IMR-90 (cell line): ENCODE results near the gene UACA. TPM values are rescaled to one million over a fixed set of nuclear protein-coding genes. Genes with fewer than 3 reads are reported as not detected.

Source experiments
- ATAC-seq: fragments of 200-7000 bp; cut with Tn5 transposase; 2 replicates; pipeline ENCODE4 v1.9.1; 2020; ENCODE audit warnings: low read depth, mild to moderate bottlenecking, moderate library complexity
- BruUV-seq: library from RNA; stranded (reverse); fragments of 400-500 nt; replicated peaks from 2 replicates; lab custom pipeline; 2021; lab: Mats Ljungman, UMichigan
- CTCF ChIA-PET: fragments of 300-600 bp; formaldehyde crosslinking; extraction: SDS; loops from one replicate; lab custom pipeline; 2021; ENCODE audit warnings: antibody characterized with exemption; lab: Yijun Ruan, JAX
- POLR2A ChIA-PET: fragments of 300-600 bp; sonication (Branson Sonifier 250); formaldehyde crosslinking; loops from one replicate; lab custom pipeline; 2022; ENCODE audit warnings: antibody characterized with exemption; ENCODE audit not compliant: unreplicated experiment; lab: Charles Lee
- DNase-seq: peaks from one replicate; pipeline ENCODE4 v3.0.0; 2013
- H2AFZ ChIP-seq: replicated peaks from 2 replicates; pipeline ENCODE3; 2013; ENCODE audit warnings: low read length, mild to moderate bottlenecking; ENCODE audit not compliant: poor library complexity
- H2AK5ac ChIP-seq: 2 replicates; pipeline ENCODE4 v1.6.1; 2013; ENCODE audit warnings: low read depth, low read length, inconsistent platforms
- H2AK9ac ChIP-seq: replicated peaks from 2 replicates; pipeline ENCODE3; 2013; ENCODE audit warnings: mild to moderate bottlenecking, low read depth, low read length, moderate library complexity; ENCODE audit not compliant: poor library complexity
- H2BK120ac ChIP-seq: 2 replicates; pipeline ENCODE4 v1.6.1; 2013; ENCODE audit warnings: low read depth, low read length, inconsistent platforms
- H2BK15ac ChIP-seq: 3 replicates; pipeline ENCODE4 v1.6.1; 2013; ENCODE audit warnings: low read depth, low read length, inconsistent platforms
- H2BK20ac ChIP-seq: 2 replicates; pipeline ENCODE4 v1.6.1; 2013; ENCODE audit warnings: low read depth, mild to moderate bottlenecking, inconsistent platforms, low read length, moderate library complexity
- H2BK5ac ChIP-seq: 2 replicates; pipeline ENCODE4 v1.6.1; 2013; ENCODE audit warnings: mild to moderate bottlenecking, low read depth, low read length, inconsistent platforms; ENCODE audit not compliant: poor library complexity, severe bottlenecking
- H3K14ac ChIP-seq: replicated peaks from 2 replicates; pipeline ENCODE4 v1.6.1; 2013; ENCODE audit warnings: low read depth, low read length, inconsistent platforms
- H3K18ac ChIP-seq: 2 replicates; pipeline ENCODE4 v1.6.1; 2013; ENCODE audit warnings: low read depth, low read length, control low read depth
- H3K23ac ChIP-seq: 2 replicates; pipeline ENCODE4 v1.6.1; 2013; ENCODE audit warnings: low read depth, low read length, inconsistent platforms
- H3K27ac ChIP-seq: 2 replicates; pipeline ENCODE4 v1.5.1; 2013; ENCODE audit warnings: mild to moderate bottlenecking, control low read depth, low read length; ENCODE audit not compliant: insufficient read depth
- H3K27me3 ChIP-seq: 2 replicates; pipeline ENCODE4 v1.6.1; 2013; ENCODE audit warnings: low read length; ENCODE audit not compliant: control insufficient read depth, insufficient read depth
- H3K36me3 ChIP-seq: 2 replicates; pipeline ENCODE4 v1.6.1; 2013; ENCODE audit warnings: low read length, mixed read lengths; ENCODE audit not compliant: control insufficient read depth, insufficient read depth
- H3K4ac ChIP-seq: 2 replicates; pipeline ENCODE4 v1.6.1; 2013; ENCODE audit warnings: low read depth, low read length, inconsistent platforms
- H3K4me1 ChIP-seq: 2 replicates; pipeline ENCODE4 v1.6.1; 2013; ENCODE audit warnings: low read length, mixed read lengths; ENCODE audit not compliant: control insufficient read depth, insufficient read depth
- H3K4me2 ChIP-seq: 2 replicates; pipeline ENCODE4 v1.6.1; 2013; ENCODE audit warnings: low read depth, mild to moderate bottlenecking, control low read depth, low read length, moderate library complexity
- H3K4me3 ChIP-seq: 2 replicates; pipeline ENCODE4 v1.5.1; 2013; ENCODE audit warnings: low read depth, mild to moderate bottlenecking, control low read depth, low read length, moderate library complexity; ENCODE audit not compliant: insufficient read depth
- H3K56ac ChIP-seq: 2 replicates; pipeline ENCODE4 v1.6.1; 2013; ENCODE audit warnings: low read length, inconsistent platforms; ENCODE audit not compliant: insufficient read depth; ENCODE audit errors: extremely low read depth
- H3K79me1 ChIP-seq, 2 experiments: 2 replicates each; pipeline ENCODE4 v1.6.1; 2013; ENCODE audit warnings: low read length in 2 of 2, inconsistent platforms in 1 of 2, low read depth in 1 of 2
- H3K9ac ChIP-seq: 2 replicates; pipeline ENCODE4 v1.6.1; 2013; ENCODE audit warnings: low read depth, low read length, control low read depth
- H3K9me1 ChIP-seq: 2 replicates; pipeline ENCODE4 v1.6.1; 2013; ENCODE audit warnings: low read length, inconsistent platforms; ENCODE audit not compliant: insufficient read depth
- H3K9me3 ChIP-seq: 2 replicates; pipeline ENCODE4 v1.6.1; 2013; ENCODE audit warnings: low read length; ENCODE audit not compliant: control insufficient read depth, insufficient read depth
- H4K20me1 ChIP-seq: 2 replicates; pipeline ENCODE4 v1.6.1; 2013; ENCODE audit warnings: low read length, inconsistent platforms; ENCODE audit not compliant: insufficient read depth
- H4K5ac ChIP-seq: 2 replicates; pipeline ENCODE4 v1.6.1; 2013; ENCODE audit warnings: mild to moderate bottlenecking, low read depth, low read length, control low read depth
- H4K8ac ChIP-seq, 2 experiments: 2 replicates each; pipeline ENCODE4 v1.6.1; 2013; ENCODE audit warnings: low read depth in 2 of 2, low read length in 2 of 2, control low read depth in 1 of 2, inconsistent platforms in 1 of 2
- H4K91ac ChIP-seq: 2 replicates; pipeline ENCODE4 v1.6.1; 2013; ENCODE audit warnings: low read depth, low read length, inconsistent platforms; ENCODE audit not compliant: insufficient read depth
- MAZ ChIP-seq: IDR thresholded peaks from 2 replicates; pipeline ENCODE4 v1.6.1; 2012; ENCODE audit warnings: low read depth, mild to moderate bottlenecking, low read length, improper control_type of control experiment, moderate library complexity, borderline replicate concordance
- NFE2L2 ChIP-seq: fragments of 150-350 bp; IDR thresholded peaks from 2 replicates; pipeline ENCODE4 v1.6.1; 2016; ENCODE audit warnings: low read depth, mild to moderate bottlenecking, low read length
- RFX5 ChIP-seq: IDR thresholded peaks from 2 replicates; pipeline ENCODE4 v1.8.0; 2012; ENCODE audit warnings: low read depth, mild to moderate bottlenecking, low read length, moderate library complexity
- WGBS, 2 experiments: methylation state at CpG; one replicate each; pipeline versions ENCODE4 v1.1.5 to v1.1.7; 2013; ENCODE audit warnings: missing lambda C conversion rate in 2 of 2; ENCODE audit not compliant: insufficient read length in 1 of 2; ENCODE audit errors: extremely low coverage in 2 of 2; 5-methylcytosine and 5-hydroxymethylcytosine counted together
- dilution Hi-C: fragments of 300-500 bp; cut with HindIII; formaldehyde crosslinking; loops from one replicate; pipeline ENCODE4 v1.14.3; 2018; ENCODE audit warnings: low sequenced_read_pairs; ENCODE audit not compliant: unreplicated experiment
- in situ Hi-C: fragments of 300-500 bp; cut with MboI; formaldehyde crosslinking; loops from 3 replicates; pipeline ENCODE4 v1.14.3; 2019; ENCODE audit warnings: low sequenced_read_pairs, inconsistent platforms, mixed read lengths
- intact Hi-C: fragments of 100-400 bp; cut with micrococcal nuclease; formaldehyde crosslinking; loops from 2 replicates; pipeline ENCODE4 v1.10.0; 2022
- polyA plus RNA-seq, 3 experiments: library from polyadenylated mRNA; depleted of rRNA; stranded (reverse); fragments of >200 nt; gene quantifications; 2 replicates each; pipeline ENCODE4 v1.2.3, GENCODE V29; 2012; ENCODE audit warnings: low replicate concordance in 1 of 3
- total RNA-seq: library from RNA; depleted of rRNA; stranded (reverse); fragments of >200 nt; gene quantifications from 2 replicates; pipeline ENCODE4 v1.2.3, GENCODE V29; 2012

Gene UACA
- total and polyA plus RNA-seq, 2 of the 4 experiments (the other 2 are of a cell fraction): 156 to 507 TPM

DNA sequence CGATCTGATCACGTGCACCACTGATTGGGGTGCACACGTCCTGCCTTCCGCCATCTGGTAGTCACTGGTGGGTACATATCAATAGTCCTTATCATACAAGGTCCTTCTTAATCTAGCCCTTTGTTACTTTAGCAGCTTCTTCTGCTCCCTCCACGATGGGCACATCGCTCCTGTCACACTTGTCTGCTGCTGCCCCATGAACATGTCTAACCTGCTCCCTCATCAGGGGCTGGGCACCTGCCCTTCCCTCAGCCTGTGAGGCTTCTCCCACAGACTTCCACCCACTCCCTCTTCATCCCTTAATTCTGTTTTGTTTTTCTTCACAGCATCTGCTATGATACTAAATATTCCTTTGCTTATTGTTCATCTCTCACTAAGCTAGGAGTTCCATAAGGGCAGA, 82.5 kb downstream of the UACA start:
- H3K14ac ChIP-seq: no peak overlapping the region
- H3K18ac ChIP-seq: no peak overlapping the region
- no peak overlapping the region for H4K5ac ChIP-seq
- no peak overlapping the region for H3K4me2 ChIP-seq
- no peak overlapping the region; the same call in 1 of the 2 replicates for H3K27ac ChIP-seq
- POLR2A ChIA-PET: no interaction called here
- DNase-seq: no peak
- dilution Hi-C loops: no loop called here
- H3K4ac ChIP-seq: no peak overlapping the region
- H4K8ac ChIP-seq: no peak overlapping the region
- H2AFZ ChIP-seq: no peak overlapping the region
- CTCF ChIA-PET: interaction anchor here (0.5 kb wide), 2 partner anchors 131 to 1377 kb away, joined by 3 to 4 read pairs; no protein-coding TSS in a partner anchor
- H4K91ac ChIP-seq: no peak overlapping the region
- no peak overlapping the region for H2BK5ac ChIP-seq
- no peak overlapping the region for H2AK9ac ChIP-seq
- peaks cover 11 to 43% of the 10 kb centered on the region in 2 experiments for H3K79me1 ChIP-seq
- in situ Hi-C loops: loop anchor here (10.0 kb wide), 1 partner anchor 194 kb away; no protein-coding TSS in a partner anchor
- H2BK20ac ChIP-seq: no peak overlapping the region
- H2BK120ac ChIP-seq: no peak overlapping the region
- no peak overlapping the region; the same call in 1 of the 2 replicates for H3K9ac ChIP-seq
- H3K56ac ChIP-seq: no peak overlapping the region
- H3K36me3 ChIP-seq: peaks cover 12% of the 10 kb centered on the region
- no peak overlapping the region for H2BK15ac ChIP-seq
- H3K9me1 ChIP-seq: no peaks in the 10 kb centered on the region
- WGBS, 2 experiments: 87% methylated on average over 6 of the region's 6 CpGs; no CpG with 5 or more reads in 1 of the 2 experiments
- no peaks in the 10 kb centered on the region for H3K9me3 ChIP-seq
- TSS peak; percentile 24 for BruUV-seq
- no peak overlapping the region for H3K4me3 ChIP-seq
- no peak for ATAC-seq
- H3K27me3 ChIP-seq: no peaks in the 10 kb centered on the region
- peak overlapping the region; percentile 0; the same call in 1 of the 2 replicates for H3K23ac ChIP-seq
- TF ChIP-seq NFE2L2 (no peak), RFX5 (no peak), MAZ (no peak)
- peak overlapping the region; percentile 72 for H2AK5ac ChIP-seq
- 0 out of 2 replicates have a peak, but pooled peaks cover 9% of the 10 kb centered on the region for H4K20me1 ChIP-seq
- H3K4me1 ChIP-seq: peaks cover 4% of the 10 kb centered on the region; the same call in 1 of the 2 replicates
- intact Hi-C loops: no loop called here
